Middle frontal gyrus (tissue), 1 donor: ENCODE results near the gene CDC16.
A peak's percentile ranks its signal among the peaks of the same experiment; 100 is the strongest.

Source experiments
- DNase-seq: peaks from one replicate; pipeline ENCODE4 v3.0.0-alpha.2; 2015; ENCODE audit warnings: low spot score; ENCODE audit errors: extremely low spot score

The CDC16 gene

DNA sequence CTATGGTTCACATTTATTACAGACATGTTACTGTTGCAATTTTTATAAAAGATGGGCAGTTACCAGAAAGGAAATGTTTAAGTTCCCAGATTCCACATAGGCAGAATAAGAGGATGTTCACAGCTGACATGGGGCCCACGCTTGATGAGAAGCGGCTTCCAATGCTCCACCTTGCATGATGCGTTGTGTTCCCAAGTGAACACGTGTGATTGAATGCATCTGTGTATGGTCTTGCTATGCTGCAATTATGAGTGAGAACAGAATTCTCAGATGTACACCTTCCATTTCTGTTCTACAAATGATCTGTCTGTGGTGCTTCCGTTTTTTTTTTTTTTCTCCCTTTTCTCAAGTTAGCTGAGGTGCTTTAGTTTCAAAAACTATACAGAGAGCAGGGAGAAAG lies 62.2 kb downstream of the CDC16 start:
- DNase-seq: no peak

DNA sequence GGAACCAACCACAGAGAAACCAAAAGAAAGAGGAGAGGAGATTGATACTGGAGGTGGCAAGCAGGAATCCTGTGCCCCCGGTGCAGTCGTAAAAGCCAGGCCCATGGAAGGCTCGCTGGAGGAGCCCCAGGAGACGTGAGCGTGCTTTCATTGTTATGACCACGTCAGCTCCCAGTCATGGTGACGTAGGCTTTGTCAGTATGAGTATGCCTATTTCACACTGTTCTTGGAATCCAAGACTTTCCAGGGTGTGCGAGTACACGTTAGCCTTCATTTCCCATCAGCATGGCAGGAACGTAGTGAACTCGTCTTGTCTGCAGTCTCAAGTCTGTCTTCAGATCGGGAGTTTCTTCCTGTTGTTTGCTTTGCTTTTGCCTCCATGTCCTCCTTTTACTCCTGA lies 64.2 kb downstream of the CDC16 start:
- no peak for DNase-seq

DNA sequence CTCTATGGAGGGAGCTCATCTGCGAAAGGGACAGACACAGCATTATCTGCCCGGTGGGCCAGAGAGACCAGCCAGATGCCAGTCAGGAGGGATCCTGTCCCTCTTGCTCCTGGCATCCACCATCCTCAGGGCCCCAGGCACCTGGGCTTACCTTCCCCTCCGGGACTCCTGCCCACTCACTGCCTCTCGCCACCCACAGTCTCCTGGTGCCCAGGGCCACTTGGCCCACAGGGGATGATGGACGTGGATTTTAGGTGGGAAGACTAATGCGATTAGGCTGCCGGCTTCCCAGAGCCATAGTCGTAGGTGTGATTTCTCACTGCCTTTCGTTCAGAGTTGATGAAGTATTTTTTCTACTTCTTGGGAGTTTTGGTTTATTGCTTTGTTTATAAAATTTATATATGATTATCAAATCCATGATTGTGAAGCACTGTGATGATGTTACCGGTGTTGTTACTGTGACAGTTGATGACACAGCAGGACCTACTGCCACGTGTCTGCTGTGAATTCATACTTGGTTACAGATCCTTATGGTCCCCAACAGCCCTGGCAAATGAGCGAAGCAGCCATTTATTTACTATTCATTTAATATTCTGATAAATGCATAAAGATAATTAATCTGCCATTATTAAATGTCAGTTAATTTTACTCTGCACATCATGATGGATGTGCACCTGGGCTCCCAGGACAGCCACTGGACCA lies 65.1 kb downstream of the CDC16 start:
- DNase-seq: no peak

DNA sequence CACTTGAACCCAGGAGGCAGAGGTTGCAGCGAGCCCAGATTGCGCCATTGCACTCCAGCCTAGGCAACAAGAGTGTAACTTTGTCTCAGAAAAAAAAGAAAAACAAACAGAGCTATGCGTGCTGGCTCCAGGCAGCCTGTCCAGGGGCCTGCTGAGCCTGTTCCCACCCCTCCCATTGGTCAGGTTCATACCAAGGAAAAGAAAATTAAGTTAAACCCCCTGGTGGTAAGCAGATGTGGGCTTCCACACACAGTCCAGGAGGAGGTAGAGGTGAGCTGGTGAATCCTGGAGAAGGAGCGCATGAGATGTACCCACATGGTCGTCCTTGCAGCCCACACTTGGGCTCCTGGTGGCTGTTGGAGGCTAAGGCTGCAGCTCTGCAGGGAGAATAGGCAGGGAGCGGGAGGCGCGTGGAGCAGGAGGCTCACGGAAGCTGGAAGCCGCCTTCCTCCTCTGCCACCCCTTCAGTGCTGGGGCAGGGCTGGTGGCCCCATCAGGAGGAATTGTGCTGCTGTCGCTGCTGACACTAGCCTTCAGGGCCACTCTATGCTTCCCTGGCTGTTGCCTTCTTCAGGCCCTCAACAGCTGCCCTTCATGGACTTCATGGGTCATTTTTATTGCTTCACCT lies 69.1 kb downstream of the CDC16 start:
- no peak for DNase-seq

DNA sequence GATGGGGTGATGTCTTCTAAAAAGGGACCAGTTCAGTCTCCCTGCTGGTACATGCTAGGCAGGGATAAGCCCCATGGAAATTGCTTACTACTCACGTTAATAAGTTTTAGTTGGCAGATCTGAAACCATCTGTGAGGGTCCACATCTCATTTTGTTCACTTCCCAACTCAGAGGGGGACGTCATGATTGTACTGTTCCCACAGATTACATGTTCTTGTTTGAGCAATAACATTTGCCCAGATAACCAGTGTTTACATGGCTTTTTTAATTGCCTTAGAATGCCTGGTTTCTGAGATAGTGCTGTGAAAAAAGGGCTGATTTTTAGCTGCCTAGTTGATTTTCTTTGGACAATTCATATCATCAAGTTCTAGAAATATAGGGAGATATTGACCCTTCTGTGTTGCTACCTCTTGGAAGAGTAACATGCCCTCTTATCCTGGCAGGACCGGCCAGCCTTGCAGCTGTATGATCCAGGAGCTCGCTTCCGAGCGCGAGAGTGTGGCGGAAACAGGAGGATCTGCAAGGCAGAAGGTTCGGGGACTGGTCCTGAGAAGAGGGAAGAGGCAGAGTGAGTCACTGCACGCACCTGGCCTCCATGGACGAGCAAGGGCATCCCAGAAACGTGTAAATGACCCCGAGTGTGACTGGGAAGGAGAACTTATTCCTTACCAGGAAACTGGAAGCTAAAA lies 69.8 kb downstream of the CDC16 start:
- DNase-seq: no peak

DNA sequence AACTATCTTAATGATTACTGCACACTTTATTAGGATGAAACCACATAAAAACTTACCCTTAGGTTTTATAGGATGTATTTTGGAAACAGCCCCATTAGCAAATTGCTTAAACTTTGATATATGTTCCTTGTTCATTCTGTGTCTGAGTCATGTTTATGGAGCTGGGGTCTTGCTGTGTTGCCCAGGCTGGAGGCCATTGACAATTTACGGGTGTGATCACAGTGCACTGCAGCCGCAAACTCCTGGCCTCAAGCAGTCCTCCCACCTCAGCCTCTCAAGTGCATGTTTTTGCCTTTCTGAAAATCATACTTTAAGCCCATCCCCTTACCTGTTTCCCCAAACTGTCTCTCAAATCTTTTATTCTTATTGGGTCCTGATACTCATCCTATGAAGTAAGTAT lies 74.4 kb downstream of the CDC16 start:
- DNase-seq: no peak

DNA sequence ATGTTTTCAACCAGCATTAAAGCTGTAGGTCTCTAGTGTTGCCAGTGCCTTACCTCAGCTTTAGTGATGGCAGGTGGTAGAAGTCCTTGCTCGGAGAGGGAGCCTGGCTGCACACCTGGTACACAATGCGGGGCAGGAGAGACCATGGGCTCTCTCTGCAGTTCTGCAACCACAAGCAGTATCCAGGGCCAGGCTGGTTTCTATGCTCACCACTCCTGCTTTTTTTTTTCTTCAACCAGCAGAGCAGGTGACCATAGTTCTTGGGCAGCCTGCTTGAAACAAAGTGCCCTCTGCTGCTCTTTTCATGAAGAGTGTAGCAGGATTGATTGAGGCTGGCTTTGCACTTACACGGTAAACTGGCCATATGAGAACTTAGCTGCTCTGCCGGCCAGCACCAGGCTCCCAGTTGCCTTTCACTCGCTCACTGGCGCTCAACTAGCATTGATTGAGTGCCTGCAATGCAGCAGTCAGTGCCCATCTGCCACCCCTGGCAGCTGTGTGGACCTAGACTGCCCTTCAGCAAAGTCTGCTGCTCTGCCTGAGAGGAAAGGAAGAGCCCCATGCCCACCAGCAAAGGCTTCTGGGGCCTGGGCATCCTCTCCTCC lies 75.2 kb downstream of the CDC16 start:
- no peak for DNase-seq

DNA sequence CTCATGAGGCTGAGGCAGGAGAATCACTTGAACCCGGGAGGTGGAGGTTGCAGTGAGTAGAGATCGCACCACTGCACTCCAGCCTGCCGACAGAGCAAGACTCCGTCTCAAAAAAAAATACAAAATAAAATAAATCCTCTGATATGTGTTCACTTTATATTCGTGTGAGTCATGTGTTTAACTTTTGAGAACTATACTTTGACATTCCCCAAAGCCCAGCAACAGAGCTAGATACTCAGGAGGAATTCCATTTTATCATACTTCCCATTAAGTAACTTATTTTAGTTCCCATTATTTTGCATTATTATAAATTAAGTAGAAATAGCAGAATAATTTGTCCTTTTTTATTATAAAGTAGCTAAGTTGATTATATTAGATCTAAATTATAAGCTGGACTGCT lies 76.3 kb downstream of the CDC16 start:
- no peak for DNase-seq

DNA sequence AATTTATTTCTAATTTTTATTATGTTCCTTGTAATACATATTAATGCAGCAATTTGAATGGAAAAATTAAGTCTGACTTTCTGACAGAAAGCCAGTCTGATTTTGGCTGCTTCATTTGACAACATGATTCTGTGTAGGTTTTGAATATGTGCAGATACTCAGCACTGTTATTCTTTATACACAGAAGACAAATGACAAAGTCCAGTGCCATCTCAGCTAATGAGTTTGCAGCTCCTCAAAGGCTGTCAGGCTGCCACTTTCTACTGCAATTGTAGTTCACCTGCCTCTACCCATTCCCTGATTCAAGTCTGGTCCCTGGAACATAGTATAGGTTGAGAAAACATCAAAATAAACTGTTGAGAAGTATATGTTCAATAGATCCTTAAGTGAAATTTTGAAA lies 76.7 kb downstream of the CDC16 start:
- DNase-seq: no peak

DNA sequence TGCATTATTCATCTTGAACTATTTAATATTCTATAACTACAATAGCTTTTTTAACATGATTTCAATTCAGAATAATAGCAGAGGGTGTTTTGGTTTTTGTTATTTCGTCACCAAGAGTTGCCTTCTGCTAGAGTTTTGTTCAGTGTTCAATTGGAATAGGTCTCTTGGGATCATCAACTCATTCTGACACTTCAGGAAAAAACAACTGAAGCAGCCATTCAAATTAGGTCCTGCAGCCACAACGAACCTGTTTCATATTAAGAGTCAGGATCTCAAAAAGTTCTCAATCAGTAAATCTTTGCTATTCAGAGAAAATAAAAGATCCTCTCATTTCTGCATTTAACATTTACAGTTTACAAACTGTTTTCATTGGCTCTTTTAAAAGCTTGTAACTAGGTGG lies 77.2 kb downstream of the CDC16 start:
- DNase-seq: no peak

DNA sequence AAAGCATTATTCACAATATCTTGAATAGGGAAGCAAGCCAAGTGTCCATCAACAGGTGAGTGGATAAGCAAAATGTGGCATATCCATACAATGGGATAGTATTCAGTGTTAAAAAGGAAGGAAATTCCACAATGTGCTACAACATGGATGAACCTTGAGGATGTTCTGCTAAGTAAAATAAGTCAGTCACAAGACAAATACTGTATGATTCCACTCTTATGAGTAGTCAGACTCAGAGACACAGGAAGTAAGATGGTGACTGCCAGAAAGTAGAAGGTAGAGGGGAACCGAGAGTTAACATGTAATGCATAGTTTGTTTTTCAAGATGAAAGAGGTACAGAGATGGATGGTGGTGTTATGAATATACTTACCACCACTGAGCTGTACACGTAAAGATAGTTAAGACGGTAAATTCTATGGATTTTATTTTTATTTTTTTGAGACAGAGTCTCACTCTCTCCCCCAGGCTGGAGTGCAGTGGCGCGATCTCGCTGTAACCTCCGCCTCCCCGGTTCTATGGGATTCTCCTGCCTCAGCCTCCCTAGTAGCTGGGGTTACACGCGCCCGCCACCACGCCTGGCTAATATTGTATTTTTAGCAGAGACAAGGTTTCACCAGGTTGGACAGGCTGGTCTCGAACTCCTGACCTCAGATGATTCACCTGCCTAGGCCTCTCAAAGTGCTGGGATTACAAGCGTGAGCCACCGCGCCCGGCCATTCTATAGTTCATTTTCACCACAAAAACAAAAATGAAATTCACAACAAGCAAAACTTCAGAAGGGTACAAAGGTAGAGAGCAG lies 78.6 kb downstream of the CDC16 start:
- no peak for DNase-seq

DNA sequence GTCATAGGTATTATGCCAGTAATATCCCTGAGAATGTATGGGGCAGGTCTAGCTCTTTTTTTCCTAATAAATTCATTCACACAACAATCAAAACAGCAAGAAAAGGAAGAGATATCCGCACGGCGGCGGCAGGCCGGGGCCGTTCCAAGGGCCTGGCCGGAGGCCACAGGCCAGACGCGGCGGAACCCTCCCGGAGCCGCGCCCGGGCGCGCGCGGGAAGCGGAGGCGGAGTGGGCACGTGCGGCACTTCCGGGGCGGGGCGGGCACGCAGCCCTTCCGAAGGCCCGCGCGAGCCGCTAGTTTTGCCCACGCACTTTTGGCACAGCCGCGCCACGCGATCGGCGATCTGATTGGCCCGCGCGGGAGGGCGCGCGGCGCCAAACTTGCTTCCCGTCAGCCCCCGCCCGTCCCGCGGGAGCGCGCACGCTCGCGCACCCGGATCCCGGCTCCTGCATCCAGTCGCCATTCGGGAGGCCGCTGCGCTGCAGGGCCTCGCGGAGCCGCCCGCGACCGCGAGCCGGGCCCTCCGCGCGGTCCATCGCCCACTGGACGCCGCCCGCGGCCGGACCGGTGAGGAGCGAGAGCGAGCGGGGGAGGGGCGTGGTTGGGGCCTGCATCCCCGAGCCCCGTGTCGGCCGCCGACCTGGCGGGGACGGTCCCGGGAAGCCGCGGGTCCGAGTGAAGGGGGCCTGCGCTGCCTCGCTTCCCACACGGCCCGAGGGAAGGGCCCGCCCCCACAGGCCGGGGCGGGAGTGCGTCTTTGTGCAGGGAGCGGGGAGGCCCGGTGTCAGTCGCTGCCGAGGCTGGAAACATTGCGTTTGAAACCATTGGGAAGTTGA lies 79.6 kb downstream of the CDC16 start, which contains the start of gene CHAMP1:
Gene CHAMP1 (plus strand): TSS at position 430 of the 839 bp plus-strand sequence. CDS start 9,340 bp downstream, outside the sequence.
- peak; percentile 91 for DNase-seq

DNA sequence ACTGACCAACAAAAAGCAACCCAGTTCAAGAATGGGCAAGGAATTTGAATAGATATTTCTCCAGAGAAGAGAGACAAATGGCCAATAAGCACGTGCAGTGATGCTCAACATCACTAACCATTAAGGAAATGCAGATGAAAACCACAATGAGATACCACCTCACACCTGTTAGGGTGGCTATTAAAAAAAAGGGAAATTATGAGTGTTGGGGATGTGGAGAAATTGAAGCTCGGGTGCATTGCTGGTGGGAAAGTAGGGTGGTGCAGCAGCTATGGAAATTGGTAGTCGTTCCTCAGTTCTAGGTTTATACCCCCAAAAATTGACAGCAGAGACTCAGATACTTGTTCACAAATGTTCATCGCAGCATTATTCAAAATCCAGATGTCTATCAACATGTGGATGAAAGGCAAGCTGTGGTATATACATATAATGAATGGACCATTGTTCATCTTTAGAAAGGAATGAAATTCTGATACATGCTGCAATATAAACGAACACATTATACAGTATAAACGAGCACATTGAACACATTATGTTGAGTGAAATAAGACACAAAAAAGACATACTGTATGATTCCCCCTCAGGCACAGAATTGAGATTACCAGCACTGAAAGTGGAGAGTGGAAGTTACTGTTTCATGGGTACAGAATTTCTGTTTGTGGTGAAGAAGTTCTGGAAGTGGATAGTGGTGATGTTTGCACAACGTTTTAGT lies 80.5 kb downstream of the CDC16 start:
- no peak for DNase-seq

DNA sequence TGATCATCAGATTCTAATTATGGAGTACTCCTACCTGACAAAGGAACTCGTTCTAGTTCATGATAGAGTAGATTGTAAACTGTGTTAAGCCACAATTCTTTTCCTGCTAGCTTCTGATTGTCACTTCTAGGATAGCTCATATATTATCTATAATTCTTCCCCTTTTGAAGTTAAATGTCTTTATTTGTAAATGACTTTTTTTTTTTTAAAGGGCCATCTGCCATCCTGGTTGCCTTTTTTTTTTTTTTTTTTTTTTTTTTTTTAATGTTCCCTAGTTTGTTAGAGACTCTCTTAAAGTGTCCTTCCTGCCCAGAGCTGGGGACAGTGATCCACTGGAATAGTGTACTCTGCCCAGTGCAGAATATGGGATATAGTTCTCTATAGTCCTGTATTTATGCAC lies 83.9 kb downstream of the CDC16 start:
- DNase-seq: no peak

DNA sequence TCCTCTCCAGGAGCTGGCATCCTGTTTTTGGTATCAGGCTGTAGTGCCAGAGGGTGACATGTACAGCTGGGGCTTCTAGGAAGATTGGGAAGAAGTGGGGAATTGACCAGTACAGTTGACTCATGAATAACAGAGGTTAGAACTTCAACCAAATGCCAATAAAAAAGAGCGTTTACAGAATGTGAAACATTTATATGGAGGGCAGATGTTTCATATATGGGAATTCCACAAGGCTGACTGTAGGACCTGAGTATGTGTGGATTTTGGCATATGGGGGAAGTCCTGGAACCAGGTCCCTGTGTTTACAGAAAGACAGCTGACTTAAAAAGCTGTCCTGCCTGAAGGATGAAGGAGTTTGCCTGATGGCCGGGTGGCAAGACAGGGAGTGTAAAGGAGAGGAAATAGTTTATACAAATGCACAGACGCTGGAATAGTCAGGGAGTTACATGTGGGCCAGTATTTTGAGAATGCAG lies 84.8 kb downstream of the CDC16 start:
- no peak for DNase-seq

DNA sequence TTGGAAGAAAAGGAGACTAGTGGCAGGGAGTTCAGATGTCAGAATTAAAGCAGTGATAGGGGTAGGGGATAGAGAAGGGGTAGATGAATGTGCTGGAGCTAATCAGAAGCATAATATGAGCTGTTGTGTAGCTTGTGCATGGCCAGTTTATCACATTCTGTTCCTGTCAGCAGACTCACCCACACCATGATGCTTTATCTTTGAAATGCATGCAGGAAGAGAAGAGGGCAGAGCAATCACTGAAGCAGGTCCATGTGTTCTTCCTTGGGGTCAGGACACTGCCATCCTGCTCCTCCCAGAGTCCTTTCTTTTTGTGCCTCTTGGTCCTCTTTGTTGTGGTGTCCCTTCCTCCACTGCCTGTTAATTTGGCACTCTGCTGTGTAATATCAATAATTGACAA lies 85.4 kb downstream of the CDC16 start:
- DNase-seq: no peak

DNA sequence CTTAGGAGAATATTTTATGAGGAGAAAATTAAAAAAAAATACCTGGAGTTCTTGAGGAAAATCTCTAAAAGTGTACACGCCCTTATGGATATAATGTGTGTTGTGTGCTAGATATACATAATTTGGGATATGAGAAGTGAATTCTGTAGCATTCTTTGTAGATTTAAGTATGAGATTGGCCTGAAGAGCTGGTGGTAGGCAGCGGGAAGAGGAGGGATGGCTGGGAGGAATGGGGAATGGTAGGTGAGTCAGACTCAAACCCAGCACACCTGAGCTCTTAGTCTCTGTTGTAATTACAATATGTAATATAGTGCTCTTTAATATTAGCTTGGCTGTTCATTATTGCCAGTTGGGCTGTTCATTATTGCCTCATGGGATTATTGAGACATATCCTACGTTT lies 86.6 kb downstream of the CDC16 start:
- no peak for DNase-seq
